Neural progenitor cell (in vitro differentiated cells): ENCODE data around the gene UBE3C. TPM values are rescaled to one million over a fixed set of nuclear protein-coding genes. Genes with fewer than 3 reads are reported as not detected.

Experiments
- DNase-seq: peaks from one replicate; pipeline ENCODE4 v3.0.0-alpha.2; 2016; ENCODE audit warnings: low spot score
- H2AFZ ChIP-seq: fragments of 200-600 bp; sonication (generic); replicated peaks from 2 replicates; pipeline ENCODE4 v1.6.1; 2016; ENCODE audit warnings: antibody characterized with exemption
- H3F3A ChIP-seq: fragments of 200-600 bp; sonication (generic); 2 replicates; pipeline ENCODE4 v1.6.1; 2016; ENCODE audit warnings: antibody characterized with exemption, low read depth
- H3K27ac ChIP-seq: fragments of 200-600 bp; sonication (generic); 2 replicates; pipeline ENCODE4 v1.5.1; 2016; ENCODE audit warnings: mild to moderate bottlenecking
- H3K27me3 ChIP-seq: fragments of 200-600 bp; sonication (generic); 2 replicates; pipeline ENCODE4 v1.6.1; 2016; ENCODE audit warnings: mild to moderate bottlenecking, moderate library complexity
- H3K36me3 ChIP-seq: fragments of 200-600 bp; sonication (generic); 2 replicates; pipeline ENCODE4 v1.5.1; 2016
- H3K4me1 ChIP-seq: fragments of 200-600 bp; sonication (generic); 2 replicates; pipeline ENCODE4 v1.6.1; 2016; ENCODE audit warnings: mixed run types
- H3K4me2 ChIP-seq: fragments of 200-600 bp; sonication (generic); 2 replicates; pipeline ENCODE4 v1.6.1; 2016
- H3K4me3 ChIP-seq: fragments of 200-600 bp; sonication (generic); 2 replicates; pipeline ENCODE4 v1.5.1; 2016
- H3K79me2 ChIP-seq: fragments of 200-600 bp; sonication (generic); 2 replicates; pipeline ENCODE4 v1.6.1; 2016; ENCODE audit warnings: low read depth
- H3K9ac ChIP-seq: fragments of 200-600 bp; sonication (generic); 2 replicates; pipeline ENCODE4 v1.6.1; 2016
- H3K9me3 ChIP-seq: fragments of 200-600 bp; sonication (generic); 2 replicates; pipeline ENCODE4 v1.5.1; 2016; ENCODE audit warnings: low read depth
- H4K20me1 ChIP-seq: fragments of 200-600 bp; sonication (generic); 2 replicates; pipeline ENCODE4 v1.6.1; 2016; ENCODE audit warnings: low read depth
- H3K27ac Mint-ChIP-seq: 3 replicates; pipeline ENCODE4 v1.8.0; 2021; ENCODE audit warnings: mixed read lengths
- H3K27me3 Mint-ChIP-seq: 2 replicates; pipeline ENCODE4 v1.8.0; 2022; ENCODE audit warnings: low read depth, mild to moderate bottlenecking, inconsistent platforms, moderate library complexity, mixed read lengths; ENCODE audit not compliant: insufficient read depth
- H3K36me3 Mint-ChIP-seq: 3 replicates; pipeline ENCODE4 v1.8.0; 2021; ENCODE audit warnings: mixed read lengths
- H3K4me1 Mint-ChIP-seq: 3 replicates; pipeline ENCODE4 v1.8.0; 2021; ENCODE audit warnings: mixed read lengths
- H3K4me3 Mint-ChIP-seq: 3 replicates; pipeline ENCODE4 v1.8.0; 2021; ENCODE audit warnings: mild to moderate bottlenecking, moderate library complexity, mixed read lengths
- H3K9me3 Mint-ChIP-seq: 3 replicates; pipeline ENCODE4 v1.8.0; 2020; ENCODE audit warnings: mixed read lengths
- CTCF ChIP-seq: fragments of 200-600 bp; sonication (generic); IDR thresholded peaks from 2 replicates; pipeline ENCODE4 v1.5.1; 2017; ENCODE audit warnings: antibody characterized with exemption, mild to moderate bottlenecking
- EZH2 ChIP-seq: fragments of 200-600 bp; sonication (generic); IDR thresholded peaks from 2 replicates; pipeline ENCODE4 v1.6.1; 2017; ENCODE audit warnings: antibody characterized with exemption, mild to moderate bottlenecking, moderate library complexity
- EZH2phosphoT487 ChIP-seq: fragments of 200-600 bp; sonication (generic); IDR thresholded peaks from 2 replicates; pipeline ENCODE4 v1.6.1; 2017; ENCODE audit warnings: antibody characterized with exemption
- total RNA-seq: library from RNA; depleted of rRNA; stranded (reverse); fragments of >200 nt; gene quantifications from 2 replicates; pipeline ENCODE4 v1.2.3, GENCODE V29; 2015; ENCODE audit warnings: low replicate concordance

The UBE3C gene
- total RNA-seq, 1 donor from 2014 or later, result 65.9 TPM

- Mint-ChIP-seq H3K36me3 (no peaks in the 10 kb centered on the region), H3K27me3 (peaks cover 6% of the 10 kb centered on the region), H3K9me3 (peaks cover 3% of the 10 kb centered on the region), H3K4me3 (no peak overlapping the region), H3K4me1 (no peaks in the 10 kb centered on the region), H3K27ac (no peak overlapping the region)
- H3K4me3 ChIP-seq, result no peak overlapping the region
- H3K9ac ChIP-seq, result no peak overlapping the region
- H2AFZ ChIP-seq, result no peak overlapping the region
- TF ChIP-seq EZH2 (no peak), CTCF (no peak), EZH2phosphoT487 (no peak)
- H4K20me1 ChIP-seq, result no peaks in the 10 kb centered on the region
- H3K27ac ChIP-seq, result no peak overlapping the region
- H3K27me3 ChIP-seq, result no peaks in the 10 kb centered on the region
- H3K79me2 ChIP-seq, result no peaks in the 10 kb centered on the region
- H3K9me3 ChIP-seq, result no peaks in the 10 kb centered on the region
- no peak for DNase-seq
- no peaks in the 10 kb centered on the region for H3K36me3 ChIP-seq
- no peak overlapping the region for H3K4me2 ChIP-seq
- peaks cover 5% of the 10 kb centered on the region for H3K4me1 ChIP-seq
- no peaks in the 10 kb centered on the region for H3F3A ChIP-seq
These were observed 20.9 kb upstream of the UBE3C start for GRCh38 chr7:157117796-157118195.

GRCh38 chr7:157120181-157120580 is 18.5 kb upstream of the UBE3C start:
- TF ChIP-seq EZH2phosphoT487, result no peak
- no peak for TF ChIP-seq CTCF
- TF ChIP-seq EZH2, result no peak
- Histone ChIP-seq H4K20me1 (no peaks in the 10 kb centered on the region), H3K9ac (no peak overlapping the region), H2AFZ (no peak overlapping the region), H3F3A (no peaks in the 10 kb centered on the region), H3K79me2 (no peaks in the 10 kb centered on the region), H3K27me3 (no peaks in the 10 kb centered on the region), H3K9me3 (no peaks in the 10 kb centered on the region), H3K4me2 (no peak overlapping the region), H3K27ac (no peak overlapping the region), H3K4me1 (peaks cover 10% of the 10 kb centered on the region), H3K4me3 (no peak overlapping the region), H3K36me3 (no peaks in the 10 kb centered on the region)
- Mint-ChIP-seq H3K4me3 (no peak overlapping the region), H3K9me3 (no peaks in the 10 kb centered on the region), H3K36me3 (no peaks in the 10 kb centered on the region), H3K27me3 (peaks cover 3% of the 10 kb centered on the region), H3K27ac (no peak overlapping the region), H3K4me1 (peaks cover 7% of the 10 kb centered on the region)
- DNase-seq, result no peak

GRCh38 chr7:157121184-157121715 is 17.5 kb upstream of the UBE3C start:
- Histone ChIP-seq H3K27ac (no peak overlapping the region), H3K9ac (no peak overlapping the region), H4K20me1 (no peaks in the 10 kb centered on the region), H3K4me1 (peaks cover 10% of the 10 kb centered on the region), H3K27me3 (no peaks in the 10 kb centered on the region), H3K4me3 (no peak overlapping the region), H3K9me3 (no peaks in the 10 kb centered on the region), H3K36me3 (no peaks in the 10 kb centered on the region), H3K4me2 (no peak overlapping the region), H2AFZ (no peak overlapping the region), H3F3A (no peaks in the 10 kb centered on the region), H3K79me2 (no peaks in the 10 kb centered on the region)
- Mint-ChIP-seq H3K27ac (no peak overlapping the region), H3K36me3 (no peaks in the 10 kb centered on the region), H3K4me1 (peaks cover 7% of the 10 kb centered on the region), H3K4me3 (no peak overlapping the region), H3K27me3 (peaks cover 3% of the 10 kb centered on the region), H3K9me3 (no peaks in the 10 kb centered on the region)
- DNase-seq, result no peak
- no peak for TF ChIP-seq CTCF
- TF ChIP-seq EZH2, result no peak
- TF ChIP-seq EZH2phosphoT487, result no peak
